GM18517 (cell line): ENCODE results near the gene ARAP1.

ENCODE experiments used
- ATAC-seq: cut with Tn5 transposase; IDR thresholded peaks from one replicate; pipeline ENCODE4 v1.9.1; 2021; ENCODE audit warnings: mild to moderate bottlenecking, moderate library complexity; ENCODE audit not compliant: unreplicated experiment

Gene ARAP1

DNA sequence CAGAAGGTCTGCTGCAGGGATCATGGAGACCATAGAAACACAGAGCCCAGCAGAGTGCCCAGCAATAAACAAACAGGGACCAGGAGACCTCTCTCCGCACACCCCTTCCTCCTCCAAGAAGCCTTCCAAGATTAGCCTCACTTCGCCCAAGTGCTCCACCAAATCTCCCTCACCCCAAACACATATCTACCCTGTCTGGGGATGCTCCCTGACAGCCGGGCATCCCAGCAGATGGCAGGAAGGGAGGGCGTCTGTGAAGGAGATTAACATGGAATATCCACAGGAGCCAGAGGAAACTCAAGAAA lies 26.5 kb downstream of the ARAP1 start:
- no peak for ATAC-seq

DNA sequence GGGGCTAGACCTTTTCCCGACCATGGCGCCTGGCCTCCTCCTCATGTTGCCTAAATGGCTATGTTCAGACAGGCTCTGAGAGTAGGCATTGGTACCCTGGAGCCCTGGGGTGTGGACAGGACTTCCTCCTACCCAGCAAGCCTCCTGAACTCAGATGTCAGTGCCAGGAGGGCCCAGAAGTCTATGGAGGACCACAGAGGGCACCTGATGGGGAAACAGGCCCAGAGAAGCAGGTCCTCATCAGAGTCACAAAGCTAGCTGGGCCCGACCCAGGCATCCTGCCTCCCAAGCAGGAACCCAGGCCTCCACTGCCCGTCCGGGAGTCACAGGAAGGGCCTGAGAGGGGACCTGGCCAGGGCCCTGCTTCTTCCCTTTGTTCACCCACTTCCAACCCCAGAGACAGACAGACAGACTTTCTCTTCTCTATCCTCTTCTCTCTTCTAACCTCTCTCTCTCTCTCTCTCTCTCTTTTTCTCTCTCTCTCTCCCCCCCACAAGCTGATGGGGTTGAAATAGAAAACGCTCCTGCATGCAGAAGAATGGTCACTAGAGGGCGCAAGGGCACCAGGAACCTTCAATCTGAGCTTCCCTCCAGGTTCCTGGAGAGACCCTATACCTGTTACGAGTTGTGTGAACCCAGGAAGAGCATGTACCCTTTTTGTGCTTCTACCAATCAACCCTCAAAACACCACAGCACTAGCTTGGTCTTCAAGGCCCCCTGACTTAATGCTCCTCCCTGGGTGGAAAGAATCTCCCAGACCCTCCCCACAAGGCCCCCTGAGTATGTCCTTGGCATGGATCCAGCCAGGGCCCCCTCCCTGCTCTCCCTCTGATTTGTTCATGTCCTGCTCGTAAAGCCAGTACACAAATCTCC lies 27.1 kb downstream of the ARAP1 start:
- ATAC-seq, result no peak

DNA sequence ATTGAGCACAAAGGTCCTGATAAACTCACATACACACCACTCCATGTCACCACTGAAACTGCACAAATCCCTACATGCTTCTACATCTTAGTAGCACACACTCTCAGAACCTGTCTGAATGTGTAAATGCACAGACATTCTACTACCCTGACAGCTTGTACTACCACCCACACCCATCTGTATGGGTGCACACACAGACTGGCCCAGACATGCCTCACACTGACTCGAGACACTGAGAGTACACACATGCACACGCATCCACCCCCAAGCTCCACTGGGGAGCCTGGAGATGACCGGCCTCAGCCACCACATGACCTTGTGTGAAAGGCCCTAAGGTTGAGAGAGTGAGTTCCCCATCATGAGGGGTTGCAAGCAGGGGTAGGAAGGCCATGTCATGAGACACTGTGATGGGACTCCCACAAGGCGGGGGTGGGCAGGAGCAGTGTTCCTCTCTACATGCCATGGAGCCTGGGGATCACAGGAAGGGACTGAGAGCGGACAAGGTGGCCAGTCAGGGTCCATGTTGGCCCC lies 28.1 kb downstream of the ARAP1 start:
- ATAC-seq, result no peak

DNA sequence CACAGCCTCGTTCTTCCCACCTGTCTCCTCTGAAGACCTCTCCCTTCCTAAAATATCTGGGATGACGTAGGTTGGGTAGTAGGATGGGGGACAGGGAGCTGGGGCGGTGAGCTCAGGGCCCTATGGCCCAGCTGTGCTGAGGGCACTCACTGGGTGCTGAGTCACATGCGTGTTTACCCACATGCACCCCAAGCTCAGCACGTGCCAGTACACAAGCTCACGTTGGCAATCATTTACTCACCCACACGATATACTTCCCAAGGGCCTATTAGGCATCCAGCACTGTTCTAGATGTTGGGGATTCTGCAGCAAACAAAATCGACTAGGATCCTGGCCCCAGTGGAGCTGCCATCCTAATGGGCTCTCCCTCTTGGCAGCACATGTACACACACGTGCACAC lies 28.7 kb downstream of the ARAP1 start:
- no peak for ATAC-seq

DNA sequence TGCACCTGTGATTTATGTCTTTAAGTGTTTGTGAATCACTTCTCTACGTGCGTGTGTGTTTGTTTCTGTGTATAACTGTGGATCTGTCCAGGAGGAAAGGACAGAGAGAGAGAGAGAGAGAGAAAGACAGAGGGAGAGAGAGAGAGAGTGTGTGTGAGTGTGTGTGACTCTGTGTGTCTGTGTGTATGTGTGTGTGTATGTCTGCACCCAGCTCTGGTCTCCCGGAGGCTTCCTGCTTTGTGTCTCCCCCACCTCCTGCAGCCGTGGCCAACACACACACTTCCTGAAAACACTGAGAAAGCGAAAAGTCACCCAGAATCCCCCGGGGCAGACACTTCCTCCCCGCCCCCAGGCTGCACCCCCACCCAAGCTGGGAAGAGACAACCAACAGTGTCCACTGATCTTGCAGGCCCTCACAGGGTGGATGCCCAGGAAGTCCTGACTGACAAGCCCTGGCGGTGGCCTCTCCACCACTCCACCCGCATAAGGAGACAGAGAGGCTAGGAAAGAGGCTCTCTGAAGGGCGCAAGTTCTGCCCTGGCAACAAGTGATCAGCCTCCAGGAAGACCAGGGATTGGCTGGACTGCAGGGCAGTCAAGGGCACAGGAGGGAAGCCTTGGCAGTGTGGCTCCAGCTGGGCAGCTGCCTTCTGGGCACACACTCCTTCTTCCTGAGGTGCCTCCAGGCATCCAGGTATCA lies 30.0 kb downstream of the ARAP1 start:
- ATAC-seq, result peak; percentile 55

DNA sequence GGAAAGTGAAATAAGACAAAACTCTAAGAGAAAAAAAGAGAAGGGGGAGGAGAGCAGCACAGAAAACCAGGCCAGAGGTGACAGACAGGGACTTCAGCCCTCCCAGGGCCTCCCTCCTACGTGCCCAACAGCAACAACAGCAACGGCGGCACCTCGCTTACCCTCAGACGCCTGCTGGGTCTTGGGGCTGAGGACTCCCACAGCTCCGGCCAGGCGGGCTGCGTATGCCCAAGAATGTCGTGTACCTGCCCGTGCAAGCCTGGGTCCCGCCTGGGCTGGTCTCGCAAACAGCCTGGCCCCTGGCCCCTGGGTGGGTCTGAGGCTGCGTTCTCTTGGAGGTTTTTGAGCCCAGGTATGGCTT lies 30.5 kb downstream of the ARAP1 start:
- ATAC-seq, result no peak

DNA sequence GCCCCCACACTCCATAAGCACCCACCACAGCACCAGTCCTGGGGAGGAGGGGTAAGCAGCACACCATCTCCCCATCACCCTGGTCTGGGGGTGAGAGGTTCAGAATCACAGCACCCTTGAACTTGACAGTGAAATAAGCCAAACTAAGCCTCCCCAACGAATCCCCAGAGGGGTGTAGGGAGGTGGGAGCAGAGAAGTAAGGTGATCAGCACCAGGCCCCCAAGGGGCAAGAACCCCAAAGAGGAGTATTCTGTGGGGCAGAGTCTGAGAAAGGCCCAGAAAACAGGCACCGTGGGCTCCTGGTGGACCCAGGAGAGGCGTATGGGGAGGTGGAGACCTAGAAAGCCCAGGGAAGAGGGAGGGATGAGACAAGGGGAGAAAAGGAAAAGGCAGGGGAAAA lies 30.9 kb downstream of the ARAP1 start:
- no peak for ATAC-seq

DNA sequence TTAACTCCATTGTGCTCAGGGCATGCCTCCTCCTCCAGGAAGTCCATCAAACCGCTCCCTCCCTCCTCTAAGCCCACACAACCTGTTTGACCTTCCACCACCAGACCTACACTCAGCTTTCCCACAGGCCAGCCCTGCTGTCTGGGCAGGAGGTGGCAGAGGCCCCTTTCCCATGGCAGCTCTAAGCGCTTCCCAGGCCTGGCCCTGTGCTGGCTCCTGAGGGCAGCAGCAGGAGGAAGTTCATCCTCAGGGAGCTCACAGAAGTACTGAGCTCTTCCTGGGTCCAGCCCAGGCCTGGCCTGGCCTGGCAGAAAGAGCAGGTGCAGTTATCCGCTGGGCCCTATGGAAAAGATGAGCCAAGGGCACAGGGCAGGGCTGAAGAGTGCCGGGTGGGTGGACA lies 31.4 kb downstream of the ARAP1 start:
- no peak for ATAC-seq

DNA sequence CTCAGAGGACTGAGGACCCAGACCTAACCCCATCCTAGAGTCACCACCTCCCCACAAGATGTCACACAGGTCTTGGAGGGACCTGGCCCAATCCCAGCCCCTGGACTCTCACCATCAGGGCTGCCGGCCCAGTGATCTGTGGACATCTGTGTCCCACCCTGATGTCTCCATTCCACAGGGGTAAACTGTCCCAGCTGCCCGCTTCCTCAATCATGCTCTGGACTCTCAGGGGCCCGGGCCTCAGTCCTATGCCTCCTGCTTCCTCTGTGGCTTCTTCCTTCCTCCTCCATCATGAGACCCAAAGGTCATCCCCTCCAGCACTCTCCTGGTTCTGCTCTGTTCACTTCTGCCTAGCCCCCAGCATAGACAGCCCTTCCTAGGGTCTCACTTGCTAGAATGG lies 32.2 kb downstream of the ARAP1 start:
- ATAC-seq, result no peak

DNA sequence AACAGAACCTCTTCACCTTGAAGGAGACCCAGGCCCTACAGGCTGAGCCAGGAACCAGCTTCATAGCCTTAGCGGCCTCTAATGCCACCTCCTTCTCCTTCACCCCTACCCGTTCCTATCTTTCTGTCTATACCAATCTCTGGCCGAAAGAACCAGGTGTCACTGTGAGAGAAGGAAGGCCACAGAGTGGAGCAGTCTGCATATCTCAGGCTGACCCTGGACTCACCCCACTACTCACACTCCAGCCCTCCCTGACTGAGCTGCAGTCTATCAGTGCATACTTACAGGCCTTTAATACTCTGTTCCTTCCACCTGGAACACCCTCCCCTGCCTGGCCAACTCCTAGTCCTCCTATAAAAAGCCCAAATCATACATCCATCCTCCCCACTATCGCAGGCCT lies 32.7 kb downstream of the ARAP1 start:
- no peak for ATAC-seq

DNA sequence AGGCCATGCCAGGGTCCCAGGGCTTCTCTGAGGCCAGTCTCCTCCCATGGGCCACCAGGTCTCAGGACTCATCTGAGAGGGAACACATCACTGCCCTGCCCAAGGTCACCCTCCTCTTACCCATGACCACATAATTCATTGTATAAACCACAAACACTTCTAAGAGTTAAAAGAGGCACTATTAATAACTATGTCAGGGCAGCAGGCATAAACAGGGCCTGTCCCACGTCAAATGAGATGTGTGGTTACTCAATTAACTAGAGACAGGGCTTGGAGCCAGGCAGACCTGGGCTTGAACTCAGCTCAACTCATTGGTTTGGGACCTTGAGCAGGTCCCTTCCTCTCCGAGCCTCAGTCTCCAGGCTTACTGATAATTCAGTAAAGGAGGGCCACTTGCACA lies 33.1 kb downstream of the ARAP1 start:
- no peak for ATAC-seq

DNA sequence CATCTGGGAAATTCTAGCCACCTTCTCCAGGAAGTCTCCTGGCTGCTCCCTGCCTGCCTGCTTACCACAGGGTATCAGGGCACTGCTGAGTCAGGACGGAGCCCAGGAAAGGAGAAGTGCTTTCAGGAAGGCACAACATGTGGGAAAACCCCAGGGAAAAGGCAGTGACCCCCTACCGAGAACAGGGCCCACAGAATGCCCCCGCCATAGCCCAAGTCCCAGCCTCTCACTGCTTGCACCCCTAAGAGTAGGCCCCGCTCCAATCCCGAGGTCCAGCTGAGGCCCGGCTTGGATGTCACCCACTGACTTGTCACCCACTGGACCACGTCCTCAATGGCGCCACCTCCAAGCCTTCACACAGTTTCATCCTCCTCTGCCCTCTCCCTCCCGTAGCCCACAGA lies 34.1 kb downstream of the ARAP1 start:
- ATAC-seq, result no peak

DNA sequence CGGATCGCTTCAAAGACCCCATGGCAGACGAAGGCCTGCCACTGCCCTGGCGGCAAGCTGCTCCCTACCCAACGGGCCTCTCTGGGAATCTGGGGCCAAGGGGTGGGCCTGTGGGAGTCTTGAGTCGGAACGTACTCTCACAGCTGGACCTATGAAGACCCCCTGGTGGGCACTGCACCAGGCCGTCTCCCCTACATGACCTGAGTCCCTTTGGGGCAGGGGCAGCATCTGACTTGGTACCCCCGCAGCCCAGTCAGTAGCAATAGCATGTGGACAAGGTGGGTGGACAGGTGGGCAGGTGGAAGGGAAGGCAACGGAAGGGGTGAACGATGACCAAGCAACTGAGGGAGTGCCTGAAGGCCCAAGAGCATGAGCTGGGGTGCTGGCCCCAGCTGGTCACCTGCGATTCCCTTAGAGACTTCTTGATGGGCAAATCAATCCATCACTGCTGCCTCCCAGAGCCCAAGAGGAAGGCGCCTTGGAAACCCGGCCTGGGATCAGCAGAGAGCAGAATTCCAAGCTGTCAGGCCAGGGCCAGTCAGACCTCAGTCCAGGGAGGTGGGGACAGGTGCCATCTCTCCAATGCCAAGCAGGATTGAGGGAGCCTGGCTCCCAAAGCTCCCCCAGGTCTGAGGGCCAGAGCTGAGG lies 35.3 kb downstream of the ARAP1 start:
- ATAC-seq, result no peak

DNA sequence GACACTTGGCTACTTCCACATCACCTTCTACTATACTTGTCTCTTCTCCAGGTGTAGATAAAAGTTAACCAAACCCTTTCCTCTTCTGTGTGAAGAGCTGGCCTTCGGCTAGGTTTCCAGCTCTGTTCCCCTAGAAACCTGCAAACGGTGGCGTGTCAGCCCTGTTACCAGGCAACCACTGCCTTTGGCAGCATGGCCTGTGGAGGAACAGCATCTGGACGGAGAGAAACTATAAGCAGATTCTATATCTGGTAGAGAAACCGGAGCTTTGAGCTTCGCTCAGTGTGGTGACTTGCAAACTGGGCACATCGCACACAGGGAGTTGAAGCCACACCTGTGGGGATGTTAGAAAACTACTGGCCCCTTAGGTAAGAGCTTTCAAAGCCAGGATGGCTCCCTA lies 35.9 kb downstream of the ARAP1 start:
- no peak for ATAC-seq

DNA sequence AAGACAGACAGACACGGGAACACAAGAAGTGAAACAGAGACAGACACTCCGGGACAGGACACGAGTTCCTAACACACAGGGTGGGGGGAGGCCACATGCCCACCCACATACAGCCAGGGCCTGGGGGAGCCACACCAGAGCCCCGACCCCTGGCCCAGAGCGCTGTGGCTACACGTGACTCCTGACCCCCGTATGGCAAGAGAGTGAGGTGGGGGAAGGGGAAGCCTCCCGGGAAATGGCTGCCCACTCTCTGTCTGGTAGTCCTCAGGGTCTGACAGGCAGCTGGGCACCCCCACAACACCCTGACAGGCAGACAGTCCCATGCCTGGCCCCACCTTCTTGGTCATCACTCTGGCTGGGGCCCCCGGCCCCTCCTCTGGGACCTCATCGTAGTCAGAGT lies 39.4 kb downstream of the ARAP1 start:
- no peak for ATAC-seq

DNA sequence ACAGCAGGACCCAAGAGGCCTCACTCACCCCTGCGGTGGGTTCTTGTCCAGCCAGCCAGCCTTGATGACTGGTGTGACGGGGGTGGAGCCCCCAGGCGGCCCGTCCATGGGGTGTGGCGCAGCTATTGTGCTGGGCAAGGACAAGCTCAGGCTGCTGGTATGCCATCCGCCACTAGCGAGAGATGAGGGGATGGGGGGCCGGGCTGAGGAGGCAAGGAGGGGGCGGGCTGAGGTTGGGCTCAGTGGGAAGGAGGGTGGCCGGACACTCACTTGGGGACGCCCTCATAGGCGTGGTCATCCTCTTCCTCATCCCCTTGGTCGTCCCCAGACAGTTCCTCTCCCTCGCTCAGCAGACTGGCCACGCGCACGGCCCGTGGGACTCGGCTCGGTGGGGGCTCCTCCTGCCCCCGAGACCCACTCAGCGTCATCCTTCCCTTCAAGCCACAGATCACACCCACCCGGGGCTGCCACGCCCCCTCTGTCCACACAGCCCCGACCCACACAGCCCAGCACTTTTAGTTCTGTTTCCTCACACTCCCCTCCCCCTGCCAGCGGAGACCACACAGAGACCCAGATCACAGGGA lies 39.9 kb downstream of the ARAP1 start:
- no peak for ATAC-seq

DNA sequence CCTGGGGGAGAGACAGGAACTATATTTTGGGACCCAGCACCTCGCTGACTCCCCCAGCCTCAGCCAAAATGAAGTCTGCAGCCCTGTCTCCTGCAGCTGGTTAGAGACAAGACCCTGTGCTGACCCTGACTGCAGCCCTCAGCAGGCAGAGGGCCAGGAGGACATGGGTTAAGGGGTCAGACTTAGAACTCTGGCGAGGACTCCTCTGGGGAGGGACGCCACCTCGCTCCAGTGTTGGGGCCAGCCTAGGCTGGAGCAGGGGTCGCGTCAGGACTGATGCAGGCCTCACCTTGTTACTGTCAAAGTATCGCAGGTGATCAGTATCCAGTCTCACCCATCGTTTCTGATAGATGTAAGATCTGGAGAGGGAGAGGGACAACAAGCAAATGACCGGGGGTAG lies 41.1 kb downstream of the ARAP1 start:
- no peak for ATAC-seq

DNA sequence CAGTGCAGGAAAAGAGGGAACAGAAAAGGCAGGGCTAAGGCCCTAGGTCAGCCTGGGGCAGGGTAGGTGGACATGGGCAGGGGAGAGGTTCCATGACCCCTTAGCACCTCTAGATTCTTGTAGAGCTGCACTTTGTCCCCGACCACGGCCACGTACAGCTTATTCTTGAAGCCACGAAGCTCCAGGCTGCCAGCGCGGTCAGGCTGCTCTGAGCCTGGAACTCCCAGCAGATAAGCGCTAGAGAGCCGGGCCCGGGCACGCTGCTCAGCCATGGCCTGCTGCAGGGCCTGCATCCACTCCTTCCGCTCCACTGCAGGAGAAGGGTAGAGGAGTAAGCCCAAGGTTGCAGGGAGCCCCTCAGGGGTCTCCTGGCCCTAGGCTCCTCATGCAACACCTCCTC lies 41.9 kb downstream of the ARAP1 start:
- no peak for ATAC-seq

DNA sequence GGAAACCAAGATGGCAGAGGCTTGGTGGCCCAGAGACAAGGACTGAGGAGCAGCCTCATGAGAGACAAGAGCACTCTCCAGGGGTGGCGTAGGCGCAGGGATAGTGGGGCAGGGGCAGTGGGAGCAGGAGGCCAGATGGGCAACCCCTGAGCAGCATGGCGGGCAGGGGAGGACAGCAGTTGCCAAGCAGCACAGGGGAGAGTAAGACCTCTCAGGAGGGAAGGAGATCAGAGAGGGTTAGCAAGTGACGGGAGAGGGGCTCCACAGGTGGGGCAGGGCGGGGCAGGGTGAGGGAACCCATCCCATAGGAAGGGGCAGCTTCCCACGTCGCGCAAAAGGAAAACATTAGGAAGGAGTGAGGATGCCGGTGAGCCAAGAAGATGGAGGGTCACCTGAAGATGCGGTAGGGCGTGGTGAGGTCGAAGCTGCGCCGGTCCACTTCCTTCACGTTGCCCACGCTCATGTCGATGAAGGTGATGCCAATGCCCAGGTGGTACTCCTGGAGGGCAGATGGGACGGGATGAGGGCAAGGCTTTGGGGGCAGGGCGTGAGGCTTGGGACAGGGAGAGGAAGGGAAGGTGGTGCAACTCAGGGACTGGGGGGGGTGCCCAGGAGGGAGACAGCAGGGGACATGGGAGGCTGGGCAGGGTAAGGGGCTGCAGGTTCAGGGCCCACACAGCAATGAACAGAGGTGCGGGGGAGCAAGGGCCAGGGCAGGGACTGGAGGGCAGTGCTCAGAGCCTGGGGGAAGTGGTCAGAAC lies 42.5 kb downstream of the ARAP1 start:
- no peak for ATAC-seq

DNA sequence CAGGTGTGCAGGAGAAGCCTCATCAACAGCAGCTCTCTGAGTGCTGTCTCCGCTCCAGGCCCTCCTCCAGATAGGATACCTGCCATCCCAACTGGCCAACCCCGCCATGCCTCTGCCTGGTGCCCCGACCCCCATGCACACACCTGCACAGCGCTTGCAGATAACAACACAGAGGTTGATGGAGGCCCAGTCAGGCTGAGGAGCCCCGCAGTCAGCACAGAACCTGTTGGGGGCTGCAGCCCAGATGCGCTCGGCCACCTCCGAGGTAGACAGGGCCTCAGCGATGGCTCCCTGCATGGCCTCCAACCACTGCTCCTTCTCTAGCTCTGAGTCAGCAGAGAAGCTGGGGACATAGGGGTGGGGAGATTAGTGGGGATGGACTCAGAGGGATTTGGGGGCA lies 45.2 kb downstream of the ARAP1 start:
- no peak for ATAC-seq

DNA sequence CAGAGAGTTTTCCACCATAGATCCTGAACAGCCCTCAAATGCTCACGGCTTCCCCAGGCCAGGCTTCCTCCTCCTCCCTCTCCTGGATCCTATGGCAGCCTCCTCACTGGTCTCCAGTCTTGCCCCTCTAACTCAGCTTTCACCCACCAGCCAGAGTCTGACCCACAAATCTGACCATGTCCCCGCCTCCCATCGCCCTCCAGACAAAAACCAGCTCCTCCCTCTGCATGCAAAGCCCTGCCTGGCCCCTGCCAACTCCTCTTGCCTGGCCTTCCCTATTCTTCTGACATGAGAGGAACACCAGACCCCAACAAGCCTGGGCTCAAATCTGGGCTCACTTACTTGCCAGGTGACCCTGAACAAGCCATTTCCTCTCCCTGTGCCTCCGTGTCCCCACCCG lies 45.6 kb downstream of the ARAP1 start:
- no peak for ATAC-seq
